Measurements from ENCODE around the gene PDIA5. TPM values are rescaled to one million over a fixed set of nuclear protein-coding genes. Genes with fewer than 3 reads are reported as not detected.
A peak's percentile ranks its signal among the peaks of the same experiment; 100 is the strongest.

The PDIA5 gene
- polyA plus RNA-seq, 1 donor from 2014 or later: 1.4 TPM

DNA sequence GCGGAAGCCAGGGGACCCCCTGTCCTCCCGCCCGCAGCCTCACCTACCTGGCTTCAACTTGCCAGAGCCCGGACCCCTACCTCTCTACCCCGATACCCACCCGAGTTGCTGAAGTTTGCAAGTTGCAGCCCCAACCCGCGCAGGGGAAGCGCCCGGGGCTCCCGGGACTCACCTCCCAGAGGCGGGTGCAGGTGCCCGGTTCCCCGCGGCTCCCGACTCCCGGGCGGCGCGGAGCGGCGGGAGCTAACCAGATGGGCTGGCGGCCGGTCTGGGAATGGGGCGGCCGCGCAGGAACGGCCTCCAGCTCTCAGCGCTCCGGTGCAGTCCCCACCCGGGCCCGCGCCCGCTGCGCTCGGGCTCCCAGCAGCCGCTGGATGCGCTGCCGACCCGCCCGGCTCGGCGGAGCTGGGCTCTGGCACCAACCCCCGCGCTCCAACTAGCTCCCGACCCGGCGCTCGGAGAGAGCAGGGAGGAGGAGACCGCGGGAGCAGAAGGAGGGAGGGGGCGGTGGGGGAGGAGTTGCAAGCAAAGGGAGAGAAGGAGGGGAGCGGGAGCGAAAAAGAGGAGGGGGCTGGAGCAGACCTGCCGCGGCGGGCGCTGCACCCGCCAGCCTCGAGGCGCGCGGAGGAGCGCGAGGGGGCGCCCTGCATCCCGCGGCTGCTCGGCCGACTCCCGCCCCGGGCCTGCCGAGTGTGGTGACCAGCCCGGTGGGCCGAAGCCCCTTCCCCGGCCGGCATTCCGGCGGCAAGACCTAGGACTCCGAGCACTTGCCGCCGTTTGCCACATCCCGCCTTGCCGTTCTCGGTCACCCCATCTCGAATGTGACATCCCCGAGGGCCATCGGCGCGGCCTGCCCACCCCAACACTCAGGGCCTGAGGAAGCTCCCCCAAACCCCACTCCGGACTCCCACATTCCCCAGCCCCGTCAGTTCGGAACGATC lies 39.3 kb upstream of the PDIA5 start, which contains the start of gene SEMA5B:
SEMA5B (minus strand) TSS at position 472 of the 941 bp plus-strand sequence. CDS start 66,500 bp downstream, outside the sequence.
- Histone ChIP-seq H3K27ac (ENCODE audit: low read length) (no peak within 1 kb of the TSS), H3F3A (ENCODE audit: insufficient read depth, low read length, poor library complexity, severe bottlenecking) (no peaks in the 10 kb centered on the region), H3K36me3 (ENCODE audit: insufficient read depth, low read length) (no peaks in the 10 kb centered on the region), H3K79me2 (replicated peaks; ENCODE audit: insufficient read depth, low read length) (no peaks in the 10 kb centered on the region), H3K4me3 (ENCODE audit: low read length) (peak within 1 kb of the TSS; percentile 93), H3K4me2 (ENCODE audit: low read length) (peak within 1 kb of the TSS; percentile 72), H3K27me3 (ENCODE audit: insufficient read depth, low read depth, low read length) (peaks cover 17% of the 10 kb centered on the region), H2AFZ (ENCODE audit: low read depth, low read length) (peak within 1 kb of the TSS; percentile 74), H4K20me1 (ENCODE audit: insufficient read depth) (no peaks in the 10 kb centered on the region), H3K9ac (ENCODE audit: low read length) (peak within 1 kb of the TSS; percentile 69), H3K9me3 (ENCODE audit: low read length) (no peaks in the 10 kb centered on the region), H3K9me2 (ENCODE audit: insufficient read depth, low read length) (no peaks in the 10 kb centered on the region)
- peak; percentile 19 for TF ChIP-seq MXI1 (conservative IDR thresholded peaks at IDR 0.05; ENCODE audit: poor library complexity, severe bottlenecking)
- TF ChIP-seq, protein P1, sequence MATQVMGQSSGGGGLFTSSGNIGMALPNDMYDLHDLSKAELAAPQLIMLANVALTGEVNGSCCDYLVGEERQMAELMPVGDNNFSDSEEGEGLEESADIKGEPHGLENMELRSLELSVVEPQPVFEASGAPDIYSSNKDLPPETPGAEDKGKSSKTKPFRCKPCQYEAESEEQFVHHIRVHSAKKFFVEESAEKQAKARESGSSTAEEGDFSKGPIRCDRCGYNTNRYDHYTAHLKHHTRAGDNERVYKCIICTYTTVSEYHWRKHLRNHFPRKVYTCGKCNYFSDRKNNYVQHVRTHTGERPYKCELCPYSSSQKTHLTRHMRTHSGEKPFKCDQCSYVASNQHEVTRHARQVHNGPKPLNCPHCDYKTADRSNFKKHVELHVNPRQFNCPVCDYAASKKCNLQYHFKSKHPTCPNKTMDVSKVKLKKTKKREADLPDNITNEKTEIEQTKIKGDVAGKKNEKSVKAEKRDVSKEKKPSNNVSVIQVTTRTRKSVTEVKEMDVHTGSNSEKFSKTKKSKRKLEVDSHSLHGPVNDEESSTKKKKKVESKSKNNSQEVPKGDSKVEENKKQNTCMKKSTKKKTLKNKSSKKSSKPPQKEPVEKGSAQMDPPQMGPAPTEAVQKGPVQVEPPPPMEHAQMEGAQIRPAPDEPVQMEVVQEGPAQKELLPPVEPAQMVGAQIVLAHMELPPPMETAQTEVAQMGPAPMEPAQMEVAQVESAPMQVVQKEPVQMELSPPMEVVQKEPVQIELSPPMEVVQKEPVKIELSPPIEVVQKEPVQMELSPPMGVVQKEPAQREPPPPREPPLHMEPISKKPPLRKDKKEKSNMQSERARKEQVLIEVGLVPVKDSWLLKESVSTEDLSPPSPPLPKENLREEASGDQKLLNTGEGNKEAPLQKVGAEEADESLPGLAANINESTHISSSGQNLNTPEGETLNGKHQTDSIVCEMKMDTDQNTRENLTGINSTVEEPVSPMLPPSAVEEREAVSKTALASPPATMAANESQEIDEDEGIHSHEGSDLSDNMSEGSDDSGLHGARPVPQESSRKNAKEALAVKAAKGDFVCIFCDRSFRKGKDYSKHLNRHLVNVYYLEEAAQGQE (IDR thresholded peaks at IDR 0.05; ENCODE audit: borderline replicate concordance): no peak
- peak; percentile 68 for TF ChIP-seq SMC3 (conservative IDR thresholded peaks at IDR 0.05; ENCODE audit: poor library complexity)
- TF ChIP-seq EP300 (conservative IDR thresholded peaks at IDR 0.05; ENCODE audit: poor library complexity, severe bottlenecking): peak; percentile 17
- TF ChIP-seq POLR2AphosphoS5 (IDR thresholded peaks at IDR 0.05): peak; percentile 23
- peak; percentile 57 for TF ChIP-seq RAD21 (conservative IDR thresholded peaks at IDR 0.05)
- TF ChIP-seq CTCF (IDR thresholded peaks at IDR 0.05; ENCODE audit: poor library complexity, severe bottlenecking): peak; percentile 78
- TF ChIP-seq TAF1 (IDR thresholded peaks at IDR 0.05; ENCODE audit: low read depth): peak; percentile 24
- TF ChIP-seq EZH2 (IDR thresholded peaks at IDR 0.05; ENCODE audit: borderline replicate concordance, insufficient read depth, low read length, poor library complexity, severe bottlenecking): no peak

GRCh38 chr3:123028233-123028828 lies 38.5 kb upstream of the PDIA5 start:
- H3K9me3 ChIP-seq (ENCODE audit: low read length): no peaks in the 10 kb centered on the region
- no peaks in the 10 kb centered on the region for H3K36me3 ChIP-seq (ENCODE audit: insufficient read depth, low read length)
- no peaks in the 10 kb centered on the region for H3K79me2 ChIP-seq (replicated peaks; ENCODE audit: insufficient read depth, low read length)
- H3K27ac ChIP-seq (ENCODE audit: low read length): no peak overlapping the region
- H4K20me1 ChIP-seq (ENCODE audit: insufficient read depth): no peaks in the 10 kb centered on the region
- H3K9ac ChIP-seq (ENCODE audit: low read length): peak overlapping the region; percentile 69
- peaks cover 17% of the 10 kb centered on the region for H3K27me3 ChIP-seq (ENCODE audit: insufficient read depth, low read depth, low read length)
- TF ChIP-seq MXI1 (conservative IDR thresholded peaks at IDR 0.05; ENCODE audit: poor library complexity, severe bottlenecking) (no peak), RAD21 (conservative IDR thresholded peaks at IDR 0.05) (peak; percentile 75), CTCF (IDR thresholded peaks at IDR 0.05; ENCODE audit: poor library complexity, severe bottlenecking) (peak; percentile 76), SMC3 (conservative IDR thresholded peaks at IDR 0.05; ENCODE audit: poor library complexity) (peak; percentile 79), EZH2 (IDR thresholded peaks at IDR 0.05; ENCODE audit: borderline replicate concordance, insufficient read depth, low read length, poor library complexity, severe bottlenecking) (no peak), EP300 (conservative IDR thresholded peaks at IDR 0.05; ENCODE audit: poor library complexity, severe bottlenecking) (no peak), TAF1 (IDR thresholded peaks at IDR 0.05; ENCODE audit: low read depth) (no peak), POLR2AphosphoS5 (IDR thresholded peaks at IDR 0.05) (no peak)
- TF ChIP-seq, protein P1 (IDR thresholded peaks at IDR 0.05; ENCODE audit: borderline replicate concordance): no peak
- H2AFZ ChIP-seq (ENCODE audit: low read depth, low read length): peak overlapping the region; percentile 74
- H3K4me3 ChIP-seq (ENCODE audit: low read length): peak overlapping the region; percentile 93
- H3F3A ChIP-seq (ENCODE audit: insufficient read depth, low read length, poor library complexity, severe bottlenecking): no peaks in the 10 kb centered on the region
- H3K9me2 ChIP-seq (ENCODE audit: insufficient read depth, low read length): no peaks in the 10 kb centered on the region
- H3K4me2 ChIP-seq (ENCODE audit: low read length): peak overlapping the region; percentile 53
